Esophagus squamous epithelium (tissue), 5 donors: Measurements from ENCODE around the gene EFNA4. TPM values are rescaled to one million over a fixed set of nuclear protein-coding genes. Genes with fewer than 3 reads are reported as not detected.
"Not testable (repeated sequence)": the region's sequence is repeated elsewhere in the genome, so short reads cannot be mapped to it uniquely, and the experiment has no call there.

ENCODE experiments used
- DNase-seq: peaks from one replicate; lab custom pipeline; 2025; lab: John Stamatoyannopoulos, UW
- H3K27ac ChIP-seq, 4 donors: fragments of 200-600 bp; sonication (generic); one replicate each; pipeline ENCODE4 v1.5.1; 2016 to 2019; ENCODE audit warnings: mild to moderate bottlenecking in 1 of 4
- H3K27me3 ChIP-seq, 4 donors: fragments of 200-600 bp; sonication (generic); 1 replicate in 3 of 4; 2 replicates in 1 of 4; pipeline versions ENCODE4 v1.5.1 to v1.6.0; 2017 to 2021; ENCODE audit warnings: antibody characterized with exemption in 1 of 4
- H3K36me3 ChIP-seq, 3 donors: fragments of 200-600 bp; sonication (generic); one replicate each; pipeline ENCODE4 v1.5.1; 2016 to 2019
- H3K4me1 ChIP-seq, 3 donors: fragments of 200-600 bp; sonication (generic); one replicate each; pipeline ENCODE4 v1.5.1; 2017 to 2019
- H3K4me3 ChIP-seq, 4 donors: fragments of 200-600 bp; sonication (generic); 1 replicate in 3 of 4; 2 replicates in 1 of 4; pipeline ENCODE4 v1.5.1; 2016 to 2019; ENCODE audit warnings: mild to moderate bottlenecking in 2 of 4, moderate library complexity in 1 of 4
- H3K9me3 ChIP-seq, 3 donors: fragments of 200-600 bp; sonication (generic); one replicate each; pipeline ENCODE4 v1.5.1; 2016 to 2019
- POLR2A ChIP-seq, 4 donors: fragments of 450-650 bp; IDR thresholded peaks; one replicate each; pipeline ENCODE4 v1.6.1; 2017; ENCODE audit warnings: antibody characterized with exemption in 4 of 4, mild to moderate bottlenecking in 4 of 4, moderate library complexity in 3 of 4
- WGBS, 2 donors: methylation state at CpG; one replicate each; pipeline ENCODE4 v1.1.5; 2018; 5-methylcytosine and 5-hydroxymethylcytosine counted together
- intact Hi-C: fragments of 100-400 bp; cut with DNase I; formaldehyde crosslinking; loops from one replicate; pipeline ENCODE4 v1.15.0; 2022
- total RNA-seq, 4 donors: library from RNA; depleted of rRNA; stranded (reverse); fragments of >200 nt; gene quantifications; one replicate each; pipeline ENCODE4 v1.1.0, GENCODE V29; 2016
- TF ChIP-seq, protein P1 (sequence below), 6 experiments: fragments of 450-650 bp in 4 of 6; fragments of 200-600 bp in 2 of 6; sonication (generic) in 2 of 6; IDR thresholded peaks; one replicate each; pipeline ENCODE4 v1.5.1; 2016 to 2019; ENCODE audit warnings: antibody characterized with exemption in 6 of 6, mild to moderate bottlenecking in 4 of 6, moderate library complexity in 4 of 6
- donor health status: DM: yes; HTN: yes; CAD: no.

The EFNA4 gene
- total RNA-seq, 4 donors from 2014 or later, result 8.1 to 22.9 (median 12.2) TPM

DNA sequence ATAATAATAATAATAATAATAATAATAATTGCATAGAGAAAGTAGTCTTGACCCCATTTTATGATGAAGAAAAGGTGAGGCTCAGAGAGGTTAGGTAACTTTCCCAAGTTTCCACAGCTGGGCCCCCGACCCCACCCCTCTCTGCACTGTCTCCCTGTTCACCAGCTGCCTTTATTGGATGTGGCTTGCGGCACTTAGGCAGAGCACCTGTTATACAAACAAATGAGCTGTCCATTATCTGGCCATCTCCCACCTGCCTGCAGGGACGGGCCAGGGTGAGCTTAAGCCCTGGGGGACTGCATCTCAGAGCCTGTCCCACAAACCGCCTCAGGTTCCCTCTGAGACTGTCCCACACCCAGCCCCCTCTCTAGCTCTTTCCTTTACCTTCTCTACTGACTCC, 54.1 kb downstream of the EFNA4 start:
- no peak for DNase-seq
- no peaks in the 10 kb centered on the region for H3K36me3 ChIP-seq
- H3K27ac ChIP-seq, result no peak overlapping the region
- 58 to 68% methylated on average over 4 of the region's 4 CpGs for WGBS, 2 donors
- no peak overlapping the region for H3K4me3 ChIP-seq
- intact Hi-C loops, result no loop called here
- TF ChIP-seq POLR2A (IDR thresholded peaks at IDR 0.05), result no peak
- TF ChIP-seq, protein P1, sequence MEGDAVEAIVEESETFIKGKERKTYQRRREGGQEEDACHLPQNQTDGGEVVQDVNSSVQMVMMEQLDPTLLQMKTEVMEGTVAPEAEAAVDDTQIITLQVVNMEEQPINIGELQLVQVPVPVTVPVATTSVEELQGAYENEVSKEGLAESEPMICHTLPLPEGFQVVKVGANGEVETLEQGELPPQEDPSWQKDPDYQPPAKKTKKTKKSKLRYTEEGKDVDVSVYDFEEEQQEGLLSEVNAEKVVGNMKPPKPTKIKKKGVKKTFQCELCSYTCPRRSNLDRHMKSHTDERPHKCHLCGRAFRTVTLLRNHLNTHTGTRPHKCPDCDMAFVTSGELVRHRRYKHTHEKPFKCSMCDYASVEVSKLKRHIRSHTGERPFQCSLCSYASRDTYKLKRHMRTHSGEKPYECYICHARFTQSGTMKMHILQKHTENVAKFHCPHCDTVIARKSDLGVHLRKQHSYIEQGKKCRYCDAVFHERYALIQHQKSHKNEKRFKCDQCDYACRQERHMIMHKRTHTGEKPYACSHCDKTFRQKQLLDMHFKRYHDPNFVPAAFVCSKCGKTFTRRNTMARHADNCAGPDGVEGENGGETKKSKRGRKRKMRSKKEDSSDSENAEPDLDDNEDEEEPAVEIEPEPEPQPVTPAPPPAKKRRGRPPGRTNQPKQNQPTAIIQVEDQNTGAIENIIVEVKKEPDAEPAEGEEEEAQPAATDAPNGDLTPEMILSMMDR (IDR thresholded peaks at IDR 0.05), result no peak
- H3K4me1 ChIP-seq, result peaks cover 0 to 19% (median 8%) of the 10 kb centered on the region in 3 donors
- no peaks in the 10 kb centered on the region for H3K9me3 ChIP-seq
- no peaks in the 10 kb centered on the region for H3K27me3 ChIP-seq

DNA sequence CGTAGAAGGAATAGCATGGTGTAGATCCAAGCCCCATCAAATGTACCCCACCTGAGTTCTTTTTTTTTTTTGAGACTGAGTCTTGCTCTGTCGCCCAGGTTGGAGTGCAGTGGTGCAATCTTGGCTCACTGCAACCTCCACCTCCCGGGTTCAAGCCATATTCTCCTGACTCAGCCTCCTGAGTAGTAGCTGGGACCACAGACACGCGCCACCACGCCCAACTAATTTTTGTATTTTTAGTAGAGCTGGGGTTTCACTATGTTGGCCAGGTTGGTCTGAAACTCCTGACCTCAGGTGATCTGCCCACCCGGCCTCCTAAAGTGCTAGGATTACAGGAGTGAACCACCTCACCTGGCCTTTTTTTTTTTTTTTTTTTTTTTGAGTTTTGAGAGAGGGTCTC, 54.5 kb downstream of the EFNA4 start:
- H3K27me3 ChIP-seq, H3K36me3 ChIP-seq, H3K4me3 ChIP-seq, DNase-seq, intact Hi-C loops, H3K9me3 ChIP-seq, H3K27ac ChIP-seq: not testable (repeated sequence)
- WGBS, 2 donors, result 80 to 81% methylated on average over 7 of the region's 7 CpGs
- H3K4me1 ChIP-seq, result peaks cover 0 to 19% (median 8%) of the 10 kb centered on the region in 3 donors

Other genes starting within 250 kb of the EFNA4 start
- 1 to 10 TPM in 1 of 4 donors, under 1 TPM in 3; 0.08 to 1.7 (median 0.50) TPM for gene KCNN3, start 193.5 kb upstream of the EFNA4 start, total RNA-seq
- gene PMVK, start 127.0 kb upstream of the EFNA4 start, total RNA-seq, result 10 to 100 TPM; 29.0 to 38.2 (median 33.5) TPM
- 10 to 100 TPM; 11.1 to 51.1 (median 29.3) TPM for gene PBXIP1, start 107.6 kb upstream of the EFNA4 start, total RNA-seq
- 10 to 100 TPM; 14.4 to 18.8 (median 17.5) TPM for gene PYGO2, start 102.0 kb upstream of the EFNA4 start, total RNA-seq
- 10 to 100 TPM; 37.6 to 80.9 (median 65.8) TPM for gene SHC1, start 93.0 kb upstream of the EFNA4 start, total RNA-seq
- 10 to 100 TPM; 34.9 to 72.8 (median 55.3) TPM for gene CKS1B, start 89.1 kb upstream of the EFNA4 start, total RNA-seq
- gene FLAD1, start 80.4 kb upstream of the EFNA4 start, total RNA-seq, result 10 to 100 TPM; 21.5 to 30.9 (median 29.5) TPM
- not detected for gene LENEP, start 70.2 kb upstream of the EFNA4 start, total RNA-seq
- gene ZBTB7B, start 60.9 kb upstream of the EFNA4 start, total RNA-seq, result 100 to 1,000 TPM; 101 to 220 (median 113) TPM
- gene DCST2, start 30.0 kb upstream of the EFNA4 start, total RNA-seq, result 1 to 10 TPM in 1 of 4 donors, under 1 TPM in 3; 0.11 to 8.2 (median 0.18) TPM
- gene DCST1, start 29.9 kb upstream of the EFNA4 start, total RNA-seq, result under 1 TPM in 1 of 4 donors, not detected in 3; 0.19 TPM
- gene ADAM15, start 12.4 kb upstream of the EFNA4 start, total RNA-seq, result 100 to 1,000 TPM; 135 to 194 (median 183) TPM
- 10 to 100 TPM; 20.0 to 25.8 (median 21.1) TPM for gene EFNA3, start 15.1 kb downstream of the EFNA4 start, total RNA-seq
- 10 to 100 TPM; 30.2 to 42.9 (median 31.0) TPM for gene EFNA1, start 64.1 kb downstream of the EFNA4 start, total RNA-seq
- gene SLC50A1, start 72.1 kb downstream of the EFNA4 start, total RNA-seq, result 10 to 100 TPM; 21.4 to 27.2 (median 26.0) TPM
- gene DPM3, start 76.8 kb downstream of the EFNA4 start, total RNA-seq, result 10 to 100 TPM; 33.1 to 67.7 (median 45.4) TPM
- 100 to 1,000 TPM in 1 of 4 donors, 10 to 100 TPM in 3; 70.8 to 122 (median 73.8) TPM for gene KRTCAP2, start 109.6 kb downstream of the EFNA4 start, total RNA-seq
- under 1 TPM in 3 of 4 donors, not detected in 1; 0.30 to 0.53 (median 0.38) TPM for gene TRIM46, start 110.1 kb downstream of the EFNA4 start, total RNA-seq
- 10 to 100 TPM in 3 of 4 donors, 1 to 10 TPM in 1; 8.7 to 18.5 (median 11.1) TPM for gene THBS3, start 144.2 kb downstream of the EFNA4 start, total RNA-seq
- gene MTX1, start 145.0 kb downstream of the EFNA4 start, total RNA-seq, result 10 to 100 TPM; 34.0 to 59.1 (median 42.9) TPM
- gene ENTREP3, start 191.7 kb downstream of the EFNA4 start, total RNA-seq, result 10 to 100 TPM; 10.5 to 27.9 (median 16.1) TPM
- 10 to 100 TPM; 56.8 to 72.2 (median 60.1) TPM for gene SCAMP3, start 198.6 kb downstream of the EFNA4 start, total RNA-seq
- gene CLK2, start 209.8 kb downstream of the EFNA4 start, total RNA-seq, result 10 to 100 TPM; 21.9 to 35.1 (median 25.6) TPM
- 1 to 10 TPM; 2.1 to 3.0 (median 2.5) TPM for gene HCN3, start 213.7 kb downstream of the EFNA4 start, total RNA-seq
- under 1 TPM in 1 of 4 donors, not detected in 3; 0.18 TPM for gene PKLR, start 237.7 kb downstream of the EFNA4 start, total RNA-seq
- 100 to 1,000 TPM; 152 to 422 (median 192) TPM for gene FDPS, start 245.1 kb downstream of the EFNA4 start, total RNA-seq